ENCODE results near the gene MFSD1.

Gene MFSD1

GRCh38 chr3:158864492-158864891, 62.6 kb downstream of the MFSD1 start:
- FAIRE-seq (no peak), DNase-seq (ENCODE audit: insufficient read length, low spot score) (no peak)

DNA sequence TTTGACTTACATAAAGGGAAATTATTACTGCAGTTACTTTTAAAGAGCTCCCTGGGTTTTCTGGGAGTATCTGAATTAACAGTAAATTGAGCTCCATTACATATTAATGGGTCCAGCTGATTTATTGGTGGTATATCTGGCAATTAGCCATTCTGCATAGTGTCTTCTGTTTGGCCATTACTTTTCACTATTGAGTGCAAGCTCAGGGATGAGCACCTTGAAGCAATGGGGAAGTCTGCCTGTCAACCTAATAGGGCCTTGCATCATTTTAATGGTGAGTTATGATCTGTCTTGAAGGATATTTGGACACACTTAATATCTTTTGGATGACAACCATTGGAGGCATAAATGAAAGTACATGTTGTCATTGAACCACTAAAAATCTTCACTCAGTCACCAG, 73.8 kb downstream of the MFSD1 start:
- DNase-seq (ENCODE audit: insufficient read length, low spot score), result no peak
- no peak for FAIRE-seq
